Central memory CD4-positive, alpha-beta T cell (primary cell): Measurements from ENCODE around the gene HAUS2.
"Not testable (repeated sequence)": the region's sequence is repeated elsewhere in the genome, so short reads cannot be mapped to it uniquely, and the experiment has no call there.

Source experiments
- DNase-seq: peaks from one replicate; pipeline ENCODE4 v3.0.0; 2022
- total RNA-seq, 3 experiments: gene quantifications; one replicate each; lab custom pipeline; 2026; lab: John Stamatoyannopoulos, UW

HAUS2 gene
- 22.2 to 80.5 (median 47.4) reads per million in 3 experiments for total RNA-seq

DNA sequence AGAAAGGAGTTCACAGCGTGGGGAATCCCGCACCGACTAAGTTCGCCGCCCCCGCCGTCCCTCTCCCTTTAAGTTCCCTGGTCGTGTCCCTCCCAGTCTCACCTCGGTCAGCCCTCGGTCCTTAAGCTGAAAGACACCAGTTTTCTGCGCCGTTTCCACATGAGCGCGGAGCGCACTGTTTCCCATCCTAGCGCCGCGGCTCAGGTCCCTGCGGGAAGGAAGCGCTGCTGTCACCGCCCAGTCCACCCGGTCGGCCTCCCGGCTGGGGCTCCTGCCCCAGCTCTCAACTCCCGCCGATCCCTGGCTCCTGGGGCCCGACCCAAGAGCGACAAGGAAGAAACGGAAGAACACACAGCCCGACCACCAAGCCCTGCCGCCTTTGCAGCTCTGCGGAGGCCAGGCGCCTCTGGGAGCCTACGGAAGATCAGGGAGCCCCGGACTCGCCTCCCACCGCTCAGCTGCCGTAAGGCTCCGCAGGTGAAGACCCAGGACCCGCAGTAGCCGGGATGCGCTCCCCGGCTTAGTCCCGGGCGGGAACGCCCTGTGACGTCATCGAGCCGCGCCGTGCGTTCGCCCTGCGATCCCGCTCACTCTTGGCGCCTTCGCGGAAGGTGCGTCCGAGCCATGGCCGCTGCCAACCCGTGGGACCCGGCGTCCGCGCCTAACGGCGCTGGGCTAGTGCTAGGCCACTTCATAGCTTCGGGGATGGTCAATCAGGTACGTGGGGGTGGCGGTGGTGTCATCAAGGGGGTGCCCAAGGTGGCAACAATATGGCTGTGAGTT is at the start of gene HAUS2, which contains the start of gene LRRC57:
TSS of gene HAUS2 (plus strand) at position 590 of the 783 bp plus-strand sequence. CDS start at position 625, 35 bp downstream.
TSS of gene LRRC57 (minus strand) at position 545 of the 783 bp plus-strand sequence. CDS start at position 186, 359 bp downstream.
- DNase-seq, result peak; percentile 83

GRCh38 chr15:42499858-42500609 is 48.6 kb upstream of the HAUS2 start:
- no peak for DNase-seq

- DNase-seq, result no peak
These were observed 46.2 kb upstream of the HAUS2 start for GRCh38 chr15:42502477-42502876.

DNA sequence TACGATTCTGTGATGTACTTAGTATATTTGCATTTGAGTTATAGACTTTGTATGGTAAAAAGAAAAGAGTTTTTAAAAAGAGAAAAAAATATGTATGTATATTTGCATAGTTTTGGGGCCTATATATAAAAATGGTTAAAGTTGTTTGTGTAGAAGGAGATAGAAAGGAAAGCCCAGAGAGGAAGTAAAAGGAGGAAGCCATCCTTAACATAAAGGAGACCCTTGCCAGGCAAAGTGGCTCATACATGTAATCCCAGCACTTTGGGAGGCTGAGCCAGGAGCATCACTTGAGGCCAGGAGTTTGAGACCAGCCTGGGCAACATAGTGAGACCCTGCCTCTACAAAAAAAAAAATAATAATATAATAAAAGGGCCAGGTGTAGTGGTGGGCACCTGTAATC is 44.8 kb upstream of the HAUS2 start:
- no peak for DNase-seq

DNA sequence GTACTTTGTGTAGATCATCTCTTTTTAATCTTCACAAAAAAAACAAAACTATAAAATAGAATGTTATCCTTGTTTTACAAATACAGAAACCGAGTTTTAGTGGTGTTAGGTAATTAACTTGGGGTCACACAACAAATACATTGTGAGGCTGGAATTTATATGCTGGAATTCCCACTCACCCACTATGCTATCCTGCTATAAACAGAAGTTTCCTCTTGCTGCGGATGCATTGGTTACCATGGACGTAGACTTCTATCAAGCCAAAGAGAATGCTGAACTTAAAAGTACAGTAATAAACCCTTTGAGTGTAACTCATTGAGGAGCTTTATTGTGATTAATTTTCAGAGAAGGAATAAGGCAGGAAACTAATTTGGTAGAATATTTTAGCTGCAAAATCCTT is 44.0 kb upstream of the HAUS2 start:
- no peak for DNase-seq

- no peak for DNase-seq
These were observed 41.1 kb upstream of the HAUS2 start for GRCh38 chr15:42507514-42507913.

GRCh38 chr15:42508263-42508690 is 40.4 kb upstream of the HAUS2 start:
- DNase-seq, result no peak

- no peak for DNase-seq
These were observed 38.2 kb upstream of the HAUS2 start for GRCh38 chr15:42510258-42511006.

GRCh38 chr15:42511007-42511391 is 37.6 kb upstream of the HAUS2 start:
- DNase-seq, result no peak

DNA sequence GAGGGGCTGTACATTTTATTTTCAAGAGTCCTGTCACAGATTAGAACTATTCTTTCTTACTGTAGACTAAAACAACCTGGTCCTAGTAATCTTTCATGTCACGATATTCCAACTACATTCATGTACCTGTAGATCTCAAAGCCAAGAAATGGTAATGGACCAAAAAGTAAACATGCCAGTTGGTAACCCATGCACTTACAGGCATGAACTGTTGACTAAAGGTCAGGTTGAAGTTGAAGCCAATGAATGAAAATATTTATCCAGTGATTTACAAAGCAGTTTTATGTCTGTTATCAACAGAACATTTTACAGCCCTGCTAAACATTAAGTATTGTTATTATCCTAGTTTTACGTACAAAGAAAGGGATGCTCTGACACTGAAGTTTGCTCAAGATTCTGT is 25.3 kb upstream of the HAUS2 start:
- no peak for DNase-seq

DNA sequence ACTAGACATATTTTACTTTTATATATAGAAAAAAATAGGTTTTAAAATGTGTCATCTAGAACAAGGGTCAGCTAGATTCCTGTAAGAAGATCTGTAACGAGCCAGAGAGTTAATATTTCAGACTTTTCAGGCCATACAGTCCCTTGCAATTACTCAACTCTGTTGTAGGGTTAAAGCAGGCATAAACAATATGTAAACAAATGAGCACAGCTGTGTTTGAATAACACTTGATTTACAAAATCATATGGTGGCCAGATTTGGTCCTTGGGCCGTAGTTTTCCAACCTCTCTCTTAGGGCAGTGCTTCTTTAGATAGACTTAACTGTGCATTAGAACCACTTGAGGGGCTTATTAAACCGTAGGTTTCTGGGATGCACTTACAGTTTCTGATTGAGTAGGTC is 19.7 kb upstream of the HAUS2 start:
- DNase-seq, result no peak

DNA sequence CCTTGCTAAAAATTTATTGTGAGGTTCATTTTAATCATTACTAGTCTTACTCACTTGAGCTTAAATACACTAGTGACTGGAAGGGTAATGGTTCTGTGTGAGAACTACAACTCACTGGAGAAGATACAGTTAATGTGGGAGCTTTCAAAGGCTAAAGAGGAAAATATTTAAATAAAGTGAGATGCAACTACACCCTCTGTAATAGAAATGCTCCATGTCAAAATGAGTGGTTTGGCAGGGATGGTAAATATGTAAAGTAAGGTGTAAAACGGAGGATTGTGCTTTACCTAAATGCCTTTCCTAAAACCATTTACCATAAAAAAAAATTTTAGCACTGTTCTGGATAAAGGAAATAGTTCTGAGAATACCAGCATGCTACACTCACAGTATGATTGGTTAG is 15.4 kb upstream of the HAUS2 start:
- no peak for DNase-seq

DNA sequence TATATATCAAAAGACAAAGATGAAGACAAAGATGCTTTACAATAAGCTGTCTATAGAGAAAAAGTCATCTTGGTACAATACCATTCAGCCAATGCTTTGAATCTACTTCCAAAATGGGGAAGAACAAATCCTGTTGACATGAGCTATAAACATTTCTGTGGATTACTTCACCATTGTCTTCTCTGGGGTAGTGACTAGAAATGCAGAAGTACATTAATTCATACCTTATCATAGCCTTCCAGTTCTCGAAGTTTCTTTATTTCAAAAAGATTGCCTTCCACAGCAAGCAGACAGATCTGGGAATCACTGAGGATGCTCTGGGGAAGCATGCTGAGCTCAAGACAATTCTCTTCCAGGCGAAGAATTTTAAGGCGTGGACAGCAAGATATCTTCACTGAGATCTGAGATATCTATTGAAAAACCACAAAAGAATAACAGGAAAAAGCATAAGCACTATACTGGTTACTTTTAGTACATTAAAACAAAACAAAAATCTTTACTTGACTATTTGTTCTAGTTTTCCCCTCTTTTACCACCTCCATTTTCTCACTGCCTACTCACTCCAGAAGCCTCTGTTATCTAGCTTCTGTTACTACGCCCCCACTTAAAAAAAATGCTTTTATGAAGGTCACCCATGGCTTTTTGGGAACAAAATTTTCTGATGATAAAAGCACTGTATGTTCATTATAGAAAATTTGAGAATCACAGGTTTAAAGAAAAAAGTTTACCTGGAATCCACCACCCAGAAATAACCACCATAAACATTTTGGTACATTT is 3.6 kb upstream of the HAUS2 start:
- no peak for DNase-seq

DNA sequence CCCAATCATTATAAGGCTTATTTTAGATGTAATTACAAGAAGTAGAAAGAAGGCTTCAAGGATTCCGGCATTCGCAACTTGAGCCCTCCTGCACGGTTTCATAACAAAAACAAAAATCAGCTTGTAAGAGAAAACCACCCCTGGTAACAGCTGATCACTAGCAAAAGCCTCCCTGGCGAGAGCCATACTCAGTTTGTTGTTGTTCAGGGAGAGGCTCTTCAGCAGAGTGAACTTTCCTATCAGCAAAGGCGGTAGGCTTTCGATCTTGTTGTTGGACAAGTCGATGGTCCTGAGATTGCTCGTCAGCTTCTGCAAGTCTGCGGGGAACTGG is 755 bp upstream of the HAUS2 start:
- DNase-seq, result no peak

- DNase-seq, result no peak
These were observed 424 bp downstream of the HAUS2 start for GRCh38 chr15:42549032-42549491.

DNA sequence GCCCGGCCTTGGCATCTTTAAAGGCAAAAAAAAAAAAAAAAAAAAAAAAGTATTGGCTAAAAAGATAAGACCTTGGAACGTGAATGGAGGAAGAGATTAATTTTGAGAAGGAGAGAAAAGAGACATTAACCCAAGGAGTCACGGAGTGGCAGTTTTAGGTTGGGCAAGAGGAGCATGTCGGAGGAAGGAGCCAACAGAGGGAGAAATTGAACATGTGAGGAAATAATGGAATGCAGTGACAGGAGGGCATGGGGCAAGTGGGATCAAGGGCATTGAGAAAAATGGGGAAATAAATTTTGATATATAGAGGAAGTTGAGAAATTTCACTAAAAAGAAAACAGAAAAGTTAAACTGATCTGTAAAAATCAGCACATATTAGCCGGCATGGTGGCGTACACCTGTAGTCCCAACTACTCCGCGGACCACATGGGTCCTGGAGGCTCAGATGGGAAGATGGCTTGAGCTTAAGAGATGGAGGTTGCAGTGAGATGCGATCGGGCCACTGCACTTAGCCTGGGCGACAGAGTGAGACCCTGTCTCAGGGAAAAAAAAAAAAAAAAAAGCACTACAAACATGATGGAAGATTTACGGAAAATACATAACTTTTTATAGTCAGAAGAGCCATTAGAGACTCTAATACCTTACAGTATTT is 1.2 kb downstream of the HAUS2 start:
- no peak for DNase-seq

GRCh38 chr15:42553554-42553953 is 4.9 kb downstream of the HAUS2 start:
- no peak for DNase-seq

GRCh38 chr15:42556550-42557207 is 8.0 kb downstream of the HAUS2 start:
- DNase-seq, result not testable (repeated sequence)

DNA sequence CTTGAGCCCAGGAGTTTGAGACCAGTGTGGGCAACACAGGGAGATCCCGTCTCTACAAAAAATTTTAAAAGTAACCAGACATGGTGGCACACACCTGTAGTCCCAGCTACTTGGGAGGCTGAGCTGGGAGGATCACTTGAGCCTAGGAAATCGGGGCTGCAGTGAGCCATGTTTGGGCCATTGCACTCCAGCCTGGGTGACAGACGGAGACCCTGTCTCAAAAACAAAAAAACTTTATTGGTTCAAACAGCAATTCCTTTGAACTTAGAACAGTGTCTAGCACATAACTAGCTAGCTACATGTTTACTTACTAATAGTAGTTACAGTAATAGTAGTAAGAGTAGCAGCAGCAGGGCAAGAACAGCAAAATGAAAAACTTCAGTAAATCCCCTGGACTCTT is 10.1 kb downstream of the HAUS2 start:
- DNase-seq, result no peak

DNA sequence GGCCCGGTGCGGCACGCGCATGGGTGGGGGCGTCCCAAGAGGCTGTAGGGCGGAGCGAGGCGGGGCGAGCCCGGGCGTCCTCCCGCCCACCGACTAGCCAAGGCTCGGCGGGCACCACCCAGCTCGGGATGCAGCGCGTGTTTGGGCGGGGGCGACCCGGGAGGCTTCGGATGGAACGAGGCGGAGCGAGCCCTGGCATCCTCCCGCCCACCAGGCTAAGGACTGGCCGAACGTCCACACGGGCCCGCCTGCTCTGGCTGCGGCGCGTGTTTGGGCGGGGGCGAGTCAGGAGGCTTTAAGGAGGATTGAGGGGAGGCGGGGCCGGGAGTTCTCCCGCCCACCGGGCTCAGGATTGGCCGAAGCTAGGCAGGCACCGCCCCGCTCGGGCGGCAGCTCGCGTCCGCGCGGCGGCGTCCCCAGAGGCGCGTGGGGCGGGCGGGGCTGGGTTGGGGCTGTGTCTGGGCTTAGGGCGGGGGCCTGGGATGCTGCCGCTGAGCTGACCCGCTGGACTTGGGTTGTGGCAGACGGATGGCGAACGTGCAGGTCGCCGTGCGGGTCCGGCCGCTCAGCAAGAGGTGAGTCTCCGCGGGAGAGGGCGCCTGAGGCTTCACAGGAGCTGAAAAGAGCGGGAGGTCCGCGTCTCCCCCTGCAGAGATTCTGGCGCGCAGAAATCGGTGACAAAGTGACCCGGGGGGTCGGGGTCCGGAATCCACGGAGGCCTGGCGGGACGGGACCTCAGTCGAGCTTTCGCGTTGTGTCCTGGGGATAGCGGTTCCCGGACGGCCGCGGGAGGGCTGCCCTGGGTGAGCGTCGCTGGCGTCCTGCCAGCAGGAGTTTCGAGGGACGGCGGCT is 26.8 kb downstream of the HAUS2 start, which contains the start of gene STARD9:
TSS of gene STARD9 (plus strand) at position 419 of the 852 bp plus-strand sequence. CDS start at position 529, 110 bp downstream.
- DNase-seq, result peak; percentile 90
